ENCODE results near the gene NHEJ1.
A peak's percentile ranks its signal among the peaks of the same experiment; 100 is the strongest.

NHEJ1 gene

GRCh38 chr2:219178377-219179175, 18.0 kb upstream of the NHEJ1 start:
- FAIRE-seq (no peak), DNase-seq (ENCODE audit: insufficient read length) (no peak)
- TF ChIP-seq POLR2A (IDR thresholded peaks at IDR 0.05; ENCODE audit: low read depth, low read length) (no peak), POLR2AphosphoS5 (IDR thresholded peaks at IDR 0.05; ENCODE audit: low read depth, low read length) (no peak), TAF1 (IDR thresholded peaks at IDR 0.05; ENCODE audit: borderline replicate concordance, low read depth, low read length) (no peak)

GRCh38 chr2:219177552-219178376, 17.1 kb upstream of the NHEJ1 start, which contains the start of gene RETREG2:
Gene RETREG2, plus strand, starts transcription at chr2:219178275. Its CDS starts 78 bp downstream, at chr2:219178353.
- FAIRE-seq (peak; percentile 97), DNase-seq (ENCODE audit: insufficient read length) (peak; percentile 95)
- TF ChIP-seq POLR2A (IDR thresholded peaks at IDR 0.05; ENCODE audit: low read depth, low read length): peak; percentile 93
- TF ChIP-seq TAF1 (IDR thresholded peaks at IDR 0.05; ENCODE audit: borderline replicate concordance, low read depth, low read length): peak; percentile 72; the same call in 1 of the 2 replicates
- TF ChIP-seq POLR2AphosphoS5 (IDR thresholded peaks at IDR 0.05; ENCODE audit: low read depth, low read length): peak; percentile 87

- FAIRE-seq: peak; percentile 97
- peak; percentile 87 for DNase-seq (ENCODE audit: insufficient read length)
- TF ChIP-seq TAF1 (IDR thresholded peaks at IDR 0.05; ENCODE audit: borderline replicate concordance, low read depth, low read length): peak; percentile 71; the same call in 1 of the 2 replicates
- peak; percentile 78 for TF ChIP-seq POLR2AphosphoS5 (IDR thresholded peaks at IDR 0.05; ENCODE audit: low read depth, low read length)
- TF ChIP-seq POLR2A (IDR thresholded peaks at IDR 0.05; ENCODE audit: low read depth, low read length): peak; percentile 83
These were observed 16.4 kb upstream of the NHEJ1 start, which contains the start of gene CNPPD1 for GRCh38 chr2:219176818-219177551. Gene CNPPD1, minus strand, starts transcription at chr2:219176925. Its CDS starts 97 bp downstream, at chr2:219176828.

- TF ChIP-seq POLR2AphosphoS5 (IDR thresholded peaks at IDR 0.05; ENCODE audit: low read depth, low read length) (no peak), TAF1 (IDR thresholded peaks at IDR 0.05; ENCODE audit: borderline replicate concordance, low read depth, low read length) (no peak), POLR2A (IDR thresholded peaks at IDR 0.05; ENCODE audit: low read depth, low read length) (no peak)
- peak; percentile 84 for FAIRE-seq
- DNase-seq (ENCODE audit: insufficient read length): no peak
These were observed 15.6 kb upstream of the NHEJ1 start for GRCh38 chr2:219175928-219176817.

DNA sequence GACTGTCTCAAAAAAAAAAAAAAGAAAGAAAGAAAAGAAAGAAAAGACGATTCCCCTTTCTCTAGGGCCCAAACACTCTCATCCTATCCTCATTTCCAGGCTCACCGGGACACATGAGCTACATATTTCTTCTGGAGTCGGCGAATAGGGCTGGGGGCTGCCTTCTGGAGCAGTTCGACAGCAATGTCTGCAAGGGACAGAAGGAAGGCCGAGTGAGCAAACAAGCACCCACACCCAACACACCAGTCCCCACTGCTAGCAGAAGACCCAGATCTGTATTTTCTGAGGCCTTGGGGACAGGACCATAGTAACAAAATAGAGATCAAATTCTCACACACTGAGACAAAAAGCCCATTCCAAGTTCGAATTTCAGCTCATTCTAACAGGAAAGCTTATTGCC, 14.9 kb upstream of the NHEJ1 start:
- DNase-seq (ENCODE audit: insufficient read length): no peak
- TF ChIP-seq TAF1 (IDR thresholded peaks at IDR 0.05; ENCODE audit: borderline replicate concordance, low read depth, low read length) (no peak), POLR2AphosphoS5 (IDR thresholded peaks at IDR 0.05; ENCODE audit: low read depth, low read length) (no peak), POLR2A (IDR thresholded peaks at IDR 0.05; ENCODE audit: low read depth, low read length) (no peak)
- FAIRE-seq: peak; percentile 27

DNA sequence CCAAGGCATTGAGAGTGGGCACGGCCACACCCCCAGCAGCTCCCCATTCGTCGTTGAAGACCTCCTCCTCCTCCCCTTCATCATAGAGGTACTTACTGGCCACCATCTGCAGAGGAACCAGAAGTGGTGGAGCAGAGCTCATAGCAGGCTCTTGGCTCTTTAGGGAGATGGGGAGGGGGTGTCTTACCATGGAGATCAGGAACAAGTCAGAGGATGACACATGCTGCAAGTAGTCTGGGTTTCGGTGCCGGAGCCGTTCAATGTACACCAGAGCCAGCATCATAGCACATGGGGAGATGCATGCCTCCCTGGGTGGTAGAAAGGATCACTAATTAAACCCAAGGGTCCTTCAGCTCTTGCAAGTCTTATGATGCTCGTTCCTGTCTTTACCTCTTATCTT, 14.2 kb upstream of the NHEJ1 start:
- TF ChIP-seq POLR2AphosphoS5 (IDR thresholded peaks at IDR 0.05; ENCODE audit: low read depth, low read length) (no peak), POLR2A (IDR thresholded peaks at IDR 0.05; ENCODE audit: low read depth, low read length) (no peak), TAF1 (IDR thresholded peaks at IDR 0.05; ENCODE audit: borderline replicate concordance, low read depth, low read length) (no peak)
- DNase-seq (ENCODE audit: insufficient read length) (no peak), FAIRE-seq (no peak)

DNA sequence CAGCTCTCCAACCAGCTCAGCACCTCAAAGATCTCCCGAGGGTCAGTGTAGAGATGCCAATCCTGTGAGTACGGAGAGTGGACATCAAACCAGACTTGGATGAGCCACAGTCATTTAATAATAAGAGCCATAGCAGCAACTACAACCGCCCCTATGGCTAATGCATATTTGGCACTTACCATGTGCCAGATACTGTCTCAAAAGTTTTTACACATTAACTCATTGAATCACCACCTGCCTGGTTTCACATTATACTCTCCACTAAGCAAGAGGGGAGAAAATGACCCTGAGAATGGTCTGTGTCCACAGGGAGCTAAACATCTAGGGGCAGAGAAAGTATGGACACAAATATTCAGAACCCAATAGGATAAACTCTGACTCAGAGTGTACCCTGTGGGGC, 13.5 kb upstream of the NHEJ1 start:
- FAIRE-seq (no peak), DNase-seq (ENCODE audit: insufficient read length) (no peak)
- TF ChIP-seq TAF1 (IDR thresholded peaks at IDR 0.05; ENCODE audit: borderline replicate concordance, low read depth, low read length) (no peak), POLR2A (IDR thresholded peaks at IDR 0.05; ENCODE audit: low read depth, low read length) (no peak)

DNA sequence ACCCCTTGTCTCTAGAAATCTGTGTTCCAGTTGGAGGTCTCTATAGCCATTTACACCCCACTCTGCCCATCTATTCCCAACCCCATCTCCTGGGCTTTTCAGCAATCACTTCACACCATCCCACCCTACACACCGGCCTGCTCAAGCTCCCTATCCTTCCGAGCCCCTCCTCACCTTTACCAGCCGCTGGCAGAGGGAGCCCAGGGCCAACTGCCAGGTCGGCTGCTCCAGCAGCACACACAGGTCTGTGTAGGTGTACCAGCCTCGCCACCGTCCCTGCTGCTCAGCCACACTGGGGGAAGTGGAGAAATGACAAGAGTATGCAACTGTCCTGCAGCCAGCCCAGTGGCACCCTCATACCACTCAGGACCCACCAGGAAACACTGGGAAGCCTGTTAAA, 12.6 kb upstream of the NHEJ1 start:
- DNase-seq (ENCODE audit: insufficient read length) (no peak), FAIRE-seq (no peak)
- TF ChIP-seq POLR2A (IDR thresholded peaks at IDR 0.05; ENCODE audit: low read depth, low read length): no peak
- no peak for TF ChIP-seq TAF1 (IDR thresholded peaks at IDR 0.05; ENCODE audit: borderline replicate concordance, low read depth, low read length)
- no peak for TF ChIP-seq POLR2AphosphoS5 (IDR thresholded peaks at IDR 0.05; ENCODE audit: low read depth, low read length)

- no peak for TF ChIP-seq POLR2AphosphoS5 (IDR thresholded peaks at IDR 0.05; ENCODE audit: low read depth, low read length)
- no peak for TF ChIP-seq POLR2A (IDR thresholded peaks at IDR 0.05; ENCODE audit: low read depth, low read length)
- no peak for TF ChIP-seq TAF1 (IDR thresholded peaks at IDR 0.05; ENCODE audit: borderline replicate concordance, low read depth, low read length)
- FAIRE-seq (no peak), DNase-seq (ENCODE audit: insufficient read length) (no peak)
These were observed 11.9 kb upstream of the NHEJ1 start for GRCh38 chr2:219172231-219173154.
